CD14-positive monocyte (primary cell): ENCODE results near the gene TRA2A. TPM values are rescaled to one million over a fixed set of nuclear protein-coding genes. Genes with fewer than 3 reads are reported as not detected.
A peak's percentile ranks its signal among the peaks of the same experiment; 100 is the strongest.

Experiments
- DNase-seq, 3 donors: peaks; one replicate each; pipeline ENCODE4 v3.0.0-alpha.2; 2011 to 2022
- H2AFZ ChIP-seq: 2 replicates; pipeline ENCODE4 v1.6.0; 2012; ENCODE audit warnings: mild to moderate bottlenecking, low read depth, low read length, inconsistent platforms; ENCODE audit not compliant: insufficient read depth, poor library complexity, severe bottlenecking
- H3K27ac ChIP-seq, 2 donors: 1 replicate in 1 of 2; 2 replicates in 1 of 2; pipeline ENCODE4 v1.5.1; 2012 to 2013; ENCODE audit warnings: low read length in 2 of 2, control low read depth in 1 of 2, inconsistent platforms in 1 of 2, low read depth in 1 of 2, mild to moderate bottlenecking in 1 of 2
- H3K27me3 ChIP-seq, 2 donors: one replicate each; pipeline versions ENCODE4 v1.6.0 to v1.6.1; 2011 to 2013; ENCODE audit warnings: low read length in 2 of 2; ENCODE audit not compliant: control insufficient read depth in 2 of 2, insufficient read depth in 2 of 2
- H3K36me3 ChIP-seq, 2 donors: replicated peaks in 1 of 2; 1 replicate in 1 of 2; 2 replicates in 1 of 2; pipeline versions ENCODE4 v1.5.1 to v1.6.1; 2012 to 2013; ENCODE audit warnings: low read length in 2 of 2, control low read depth in 1 of 2, inconsistent platforms in 1 of 2, mild to moderate bottlenecking in 1 of 2; ENCODE audit not compliant: insufficient read depth in 2 of 2, control insufficient read depth in 1 of 2
- H3K4me1 ChIP-seq, 2 donors: 1 replicate in 1 of 2; 2 replicates in 1 of 2; pipeline versions ENCODE4 v1.5.1 to v1.6.1; 2012 to 2013; ENCODE audit warnings: low read length in 2 of 2, control low read depth in 1 of 2, inconsistent platforms in 1 of 2, mild to moderate bottlenecking in 1 of 2, moderate library complexity in 1 of 2; ENCODE audit not compliant: insufficient read depth in 2 of 2, control insufficient read depth in 1 of 2
- H3K4me2 ChIP-seq: replicated peaks from 2 replicates; pipeline ENCODE3; 2012; ENCODE audit warnings: low read length, moderate library complexity, mild to moderate bottlenecking; ENCODE audit not compliant: poor library complexity, severe bottlenecking; ENCODE audit errors: extremely low read depth
- H3K4me3 ChIP-seq, 3 experiments: fragments of 200-600 bp in 1 of 3; sonication (generic) in 1 of 3; replicated peaks in 1 of 3; 1 replicate in 2 of 3; 2 replicates in 1 of 3; pipeline ENCODE4 v1.5.1; 2011 to 2013; ENCODE audit warnings: low read length in 3 of 3, mild to moderate bottlenecking in 3 of 3, control low read depth in 2 of 3, low read depth in 2 of 3, inconsistent platforms in 1 of 3, moderate library complexity in 1 of 3
- H3K79me2 ChIP-seq: 2 replicates; pipeline ENCODE4 v1.6.0; 2012; ENCODE audit warnings: mild to moderate bottlenecking, control low read depth, inconsistent platforms, low read length, moderate library complexity; ENCODE audit not compliant: insufficient read depth
- H3K9ac ChIP-seq: 2 replicates; pipeline ENCODE4 v1.6.0; 2017; ENCODE audit warnings: low read length, mild to moderate bottlenecking; ENCODE audit not compliant: insufficient read depth, poor library complexity, severe bottlenecking
- H3K9me3 ChIP-seq, 2 donors: replicated peaks in 1 of 2; 1 replicate in 1 of 2; 2 replicates in 1 of 2; pipeline versions ENCODE4 v1.5.1 to v1.6.1; 2012 to 2013; ENCODE audit warnings: low read length in 2 of 2, control low read depth in 1 of 2; ENCODE audit not compliant: control insufficient read depth in 1 of 2, insufficient read depth in 1 of 2
- H4K20me1 ChIP-seq: 2 replicates; pipeline ENCODE4 v1.6.0; 2012; ENCODE audit warnings: mild to moderate bottlenecking, low read length, control low read depth, moderate library complexity; ENCODE audit not compliant: insufficient read depth
- H3K27ac Mint-ChIP-seq, 7 donors: one replicate each; pipeline ENCODE4 v1.8.0; 2020; ENCODE audit warnings: mild to moderate bottlenecking in 7 of 7, mixed read lengths in 7 of 7, moderate library complexity in 6 of 7, inconsistent platforms in 2 of 7
- H3K27me3 Mint-ChIP-seq, 3 donors: one replicate each; pipeline ENCODE4 v1.8.0; 2021 to 2022; ENCODE audit warnings: low read depth in 3 of 3, mild to moderate bottlenecking in 3 of 3, mixed read lengths in 3 of 3, moderate library complexity in 3 of 3, inconsistent platforms in 1 of 3
- H3K36me3 Mint-ChIP-seq, 2 donors: one replicate each; pipeline ENCODE4 v1.8.0; 2020; ENCODE audit warnings: mixed read lengths in 2 of 2, inconsistent platforms in 1 of 2, mild to moderate bottlenecking in 1 of 2
- H3K4me1 Mint-ChIP-seq: one replicate; pipeline ENCODE4 v1.8.0; 2020; ENCODE audit warnings: mild to moderate bottlenecking, mixed read lengths
- H3K4me3 Mint-ChIP-seq, 2 donors: one replicate each; pipeline ENCODE4 v1.8.0; 2020; ENCODE audit warnings: mild to moderate bottlenecking in 2 of 2, mixed read lengths in 2 of 2, moderate library complexity in 1 of 2
- H3K9me3 Mint-ChIP-seq, 7 donors: one replicate each; pipeline ENCODE4 v1.8.0; 2020 to 2022; ENCODE audit warnings: mixed read lengths in 7 of 7, mild to moderate bottlenecking in 6 of 7, moderate library complexity in 6 of 7, inconsistent platforms in 2 of 7
- WGBS: methylation state at CpG from one replicate; pipeline ENCODE4 v1.1.5; 2013; ENCODE audit warnings: missing lambda C conversion rate; ENCODE audit not compliant: insufficient coverage; 5-methylcytosine and 5-hydroxymethylcytosine counted together
- intact Hi-C, 2 donors: fragments of 100-400 bp; cut with micrococcal nuclease; formaldehyde crosslinking; loops; one replicate each; pipeline versions ENCODE4 v1.15.0 to v1.15.1; 2023
- polyA plus RNA-seq, 3 donors: library from polyadenylated mRNA; depleted of rRNA in 1 of 3; unstranded in 2 of 3; stranded (reverse) in 1 of 3; fragments of 300-500 nt in 2 of 3; fragments of >200 nt in 1 of 3; fragmentation: Illumina TruSeq in 2 of 3; gene quantifications; 1 replicate in 2 of 3; 2 replicates in 1 of 3; pipeline ENCODE4 v1.2.3, GENCODE V29; 2012 to 2021
- TF ChIP-seq, protein P1 (sequence below): fragments of 200-600 bp; IDR thresholded peaks from one replicate; pipeline ENCODE4 v1.8.0; 2022; ENCODE audit warnings: antibody characterized with exemption, mild to moderate bottlenecking

Gene TRA2A
- polyA plus RNA-seq, 3 donors = 31.2 to 92.8 (median 46.6) TPM

DNA sequence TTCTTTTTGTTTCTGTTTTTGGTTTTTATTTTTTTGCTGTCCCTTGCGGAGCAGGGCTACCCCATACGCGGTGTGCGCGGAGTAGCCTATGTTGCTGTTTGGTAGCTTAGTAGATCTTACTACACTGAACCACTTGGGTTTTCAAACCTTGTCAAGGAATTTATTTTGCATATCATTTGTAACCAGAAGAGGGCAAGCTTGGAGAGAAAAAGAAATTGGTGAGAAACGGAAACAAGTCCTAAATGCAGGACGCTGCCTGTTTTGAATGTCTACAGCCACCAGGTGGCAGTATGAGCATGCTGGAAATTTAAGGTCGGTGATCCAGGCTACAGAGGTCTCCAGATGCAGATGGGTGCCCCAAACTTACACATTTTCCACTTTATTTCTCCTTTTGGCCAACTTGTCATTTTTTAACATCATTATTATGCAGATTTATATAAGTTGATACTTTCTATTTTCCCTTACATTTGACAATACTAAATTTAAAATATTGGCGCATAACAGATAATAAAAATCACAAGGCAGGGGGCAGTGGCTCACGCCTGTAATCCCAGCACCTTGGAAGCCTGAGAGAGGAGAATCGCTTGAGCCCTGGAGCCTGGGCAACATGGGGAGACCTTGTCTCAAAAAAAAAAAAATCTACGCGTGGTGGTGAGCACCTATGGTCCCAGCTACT is 15.3 kb upstream of the TRA2A start:
- Mint-ChIP-seq H3K36me3 (no peaks in the 10 kb centered on the region), H3K4me3 (no peak overlapping the region), H3K9me3 (peaks cover 0 to 2% (median 0%) of the 10 kb centered on the region in 7 donors), H3K27ac (peak overlapping the region in 1 of 7 donors; percentile 30), H3K27me3 (peaks cover 2 to 11% (median 6%) of the 10 kb centered on the region in 3 donors), H3K4me1 (peaks cover 11% of the 10 kb centered on the region)
- intact Hi-C loops = loop anchor here in 1 of 2 donors (5.0 kb wide), 1 partner anchor 165 kb away; the partner anchor contains the start of gene STK31
- H3K9me3 ChIP-seq = no peaks in the 10 kb centered on the region
- H3K4me3 ChIP-seq = peak overlapping the region in 1 of 3 experiments; percentile 23
- no peaks in the 10 kb centered on the region for H4K20me1 ChIP-seq
- H2AFZ ChIP-seq = no peak overlapping the region
- WGBS = 35% methylated on average over 6 of the region's 13 CpGs
- no peaks in the 10 kb centered on the region for H3K79me2 ChIP-seq
- no peaks in the 10 kb centered on the region for H3K4me1 ChIP-seq
- H3K9ac ChIP-seq = no peak overlapping the region
- H3K27me3 ChIP-seq = no peaks in the 10 kb centered on the region
- peak overlapping the region; percentile 41 for H3K4me2 ChIP-seq
- peak; percentile 75 to 76 (median 76) for DNase-seq
- no peaks in the 10 kb centered on the region for H3K36me3 ChIP-seq
- H3K27ac ChIP-seq = no peak overlapping the region
- TF ChIP-seq, protein P1, sequence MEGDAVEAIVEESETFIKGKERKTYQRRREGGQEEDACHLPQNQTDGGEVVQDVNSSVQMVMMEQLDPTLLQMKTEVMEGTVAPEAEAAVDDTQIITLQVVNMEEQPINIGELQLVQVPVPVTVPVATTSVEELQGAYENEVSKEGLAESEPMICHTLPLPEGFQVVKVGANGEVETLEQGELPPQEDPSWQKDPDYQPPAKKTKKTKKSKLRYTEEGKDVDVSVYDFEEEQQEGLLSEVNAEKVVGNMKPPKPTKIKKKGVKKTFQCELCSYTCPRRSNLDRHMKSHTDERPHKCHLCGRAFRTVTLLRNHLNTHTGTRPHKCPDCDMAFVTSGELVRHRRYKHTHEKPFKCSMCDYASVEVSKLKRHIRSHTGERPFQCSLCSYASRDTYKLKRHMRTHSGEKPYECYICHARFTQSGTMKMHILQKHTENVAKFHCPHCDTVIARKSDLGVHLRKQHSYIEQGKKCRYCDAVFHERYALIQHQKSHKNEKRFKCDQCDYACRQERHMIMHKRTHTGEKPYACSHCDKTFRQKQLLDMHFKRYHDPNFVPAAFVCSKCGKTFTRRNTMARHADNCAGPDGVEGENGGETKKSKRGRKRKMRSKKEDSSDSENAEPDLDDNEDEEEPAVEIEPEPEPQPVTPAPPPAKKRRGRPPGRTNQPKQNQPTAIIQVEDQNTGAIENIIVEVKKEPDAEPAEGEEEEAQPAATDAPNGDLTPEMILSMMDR = peak; percentile 95

DNA sequence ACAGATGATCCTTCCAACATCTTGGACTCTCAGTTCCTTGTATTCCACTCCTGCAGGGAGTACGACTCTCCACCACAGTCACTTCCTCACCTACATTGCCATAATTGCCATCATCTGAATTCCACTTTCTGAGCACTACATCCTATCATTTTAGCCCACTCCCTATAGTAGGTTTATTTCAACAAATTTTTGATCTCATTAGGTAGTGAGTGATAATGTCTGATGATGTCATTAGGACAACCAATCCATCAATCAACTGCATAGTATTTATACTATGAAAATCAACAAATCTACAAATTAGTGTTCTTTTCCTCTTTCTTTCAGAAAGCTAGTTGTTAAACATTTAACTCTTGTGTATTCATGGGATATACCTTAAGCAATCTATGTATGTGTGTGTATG is 13.7 kb upstream of the TRA2A start:
- H3K9me3 Mint-ChIP-seq = peaks cover 0 to 2% (median 0%) of the 10 kb centered on the region in 7 donors
- no CpG with 5 or more reads among the region's 1 CpG for WGBS
- peaks cover 2 to 8% (median 6%) of the 10 kb centered on the region in 3 donors for H3K27me3 Mint-ChIP-seq
- H2AFZ ChIP-seq = no peak overlapping the region
- H3K36me3 Mint-ChIP-seq = no peaks in the 10 kb centered on the region
- no peaks in the 10 kb centered on the region for H3K9me3 ChIP-seq
- H3K36me3 ChIP-seq = no peaks in the 10 kb centered on the region
- intact Hi-C loops = loop anchor here in 1 of 2 donors (5.0 kb wide), 1 partner anchor 167 kb away; the partner anchor contains the start of gene STK31
- DNase-seq = no peak
- H3K4me1 ChIP-seq = no peaks in the 10 kb centered on the region
- no peak overlapping the region for H3K4me2 ChIP-seq
- no peak overlapping the region for H3K4me3 Mint-ChIP-seq
- H3K27ac Mint-ChIP-seq = no peak overlapping the region
- H3K27me3 ChIP-seq = no peaks in the 10 kb centered on the region
- H3K4me1 Mint-ChIP-seq = peaks cover 11% of the 10 kb centered on the region
- H3K9ac ChIP-seq = no peak overlapping the region
- no peak overlapping the region for H3K27ac ChIP-seq
- no peak overlapping the region for H3K4me3 ChIP-seq
- TF ChIP-seq, protein P1 = no peak
- no peaks in the 10 kb centered on the region for H3K79me2 ChIP-seq
- no peaks in the 10 kb centered on the region for H4K20me1 ChIP-seq
